Measurements from ENCODE around the gene TACC2.

The TACC2 gene

GRCh38 chr10:121988361-121989324, at the start of gene TACC2:
Gene TACC2 (plus strand): TSS chr10:121989163. CDS start chr10:122021982, 32,819 bp downstream.
- no peak within 1 kb of the TSS for H3K4me3 ChIP-seq (ENCODE audit: low read depth, low read length)

GRCh38 chr10:121941532-121941931, 47.4 kb upstream of the TACC2 start:
- no peak overlapping the region for H3K4me3 ChIP-seq (ENCODE audit: low read depth, low read length)
- no peak for TF ChIP-seq CTCF (IDR thresholded peaks at IDR 0.05; ENCODE audit: borderline replicate concordance, insufficient read depth, low read depth, low read length)

More at GRCh38 chr10:121988361-121989324, at the start of gene TACC2:
- no peak for TF ChIP-seq CTCF (IDR thresholded peaks at IDR 0.05; ENCODE audit: borderline replicate concordance, insufficient read depth, low read depth, low read length)

GRCh38 chr10:121942749-121943416, 46.1 kb upstream of the TACC2 start:
- TF ChIP-seq CTCF (IDR thresholded peaks at IDR 0.05; ENCODE audit: borderline replicate concordance, insufficient read depth, low read depth, low read length), result no peak
- H3K4me3 ChIP-seq (ENCODE audit: low read depth, low read length), result no peak overlapping the region

GRCh38 chr10:121947343-121948330, 41.3 kb upstream of the TACC2 start:
- no peak overlapping the region for H3K4me3 ChIP-seq (ENCODE audit: low read depth, low read length)
- no peak for TF ChIP-seq CTCF (IDR thresholded peaks at IDR 0.05; ENCODE audit: borderline replicate concordance, insufficient read depth, low read depth, low read length)

GRCh38 chr10:121949049-121949448, 39.9 kb upstream of the TACC2 start:
- H3K4me3 ChIP-seq (ENCODE audit: low read depth, low read length), result no peak overlapping the region
- TF ChIP-seq CTCF (IDR thresholded peaks at IDR 0.05; ENCODE audit: borderline replicate concordance, insufficient read depth, low read depth, low read length), result no peak

- no peak overlapping the region for H3K4me3 ChIP-seq (ENCODE audit: low read depth, low read length)
- no peak for TF ChIP-seq CTCF (IDR thresholded peaks at IDR 0.05; ENCODE audit: borderline replicate concordance, insufficient read depth, low read depth, low read length)
Measured at GRCh38 chr10:121949451-121949850, 39.5 kb upstream of the TACC2 start.

Data from GM12875 (cell line).